HepG2 (cell line): ENCODE data around the gene PHB1. TPM values are rescaled to one million over a fixed set of nuclear protein-coding genes. Genes with fewer than 3 reads are reported as not detected.
"Not testable (repeated sequence)": the region's sequence is repeated elsewhere in the genome, so short reads cannot be mapped to it uniquely, and the experiment has no call there.

Experiments
- ELF3 ChIP-seq: IDR thresholded peaks from 2 replicates; pipeline ENCODE4 v1.6.1; 2016; ENCODE audit warnings: missing genetic modification reagents, missing compliant biosample characterization
- FOXK1 ChIP-seq: sonication (generic); formaldehyde crosslinking; IDR thresholded peaks from 2 replicates; pipeline ENCODE4 v1.4.0; 2020; ENCODE audit warnings: low read depth, missing genetic modification reagents, borderline replicate concordance
- FOXP1 ChIP-seq, 2 experiments: fragments of 450-650 bp in 1 of 2; IDR thresholded peaks; 2 replicates each; pipeline ENCODE4 v1.6.1; 2017 to 2018; ENCODE audit warnings: antibody characterized with exemption in 1 of 2
- HDAC1 ChIP-seq: sonication (generic); formaldehyde crosslinking; IDR thresholded peaks from 2 replicates; pipeline ENCODE4 v1.5.1; 2020; ENCODE audit warnings: mild to moderate bottlenecking, missing genetic modification reagents
- HNF4A ChIP-seq: sonication (generic); formaldehyde crosslinking; IDR thresholded peaks from 2 replicates; pipeline ENCODE4 v1.4.0; 2020; ENCODE audit warnings: missing genetic modification reagents
- HOXA3 ChIP-seq: sonication (generic); formaldehyde crosslinking; IDR thresholded peaks from 2 replicates; pipeline ENCODE4 v1.5.0; 2020; ENCODE audit warnings: missing genetic modification reagents
- KAT8 ChIP-seq: IDR thresholded peaks from 2 replicates; pipeline ENCODE4 v1.6.1; 2016; ENCODE audit warnings: missing genetic modification reagents, missing compliant biosample characterization
- MED13 ChIP-seq: sonication (generic); formaldehyde crosslinking; IDR thresholded peaks from 2 replicates; pipeline ENCODE4 v1.5.0; 2020; ENCODE audit warnings: missing genetic modification reagents
- NR2F6 ChIP-seq, 2 experiments: IDR thresholded peaks; 2 replicates each; pipeline ENCODE4 v1.6.1; 2016; ENCODE audit warnings: antibody characterized with exemption in 1 of 2, mild to moderate bottlenecking in 1 of 2
- PAXIP1 ChIP-seq: sonication (generic); formaldehyde crosslinking; conservative IDR thresholded peaks from 2 replicates; pipeline ENCODE4 v1.4.0; 2020; ENCODE audit warnings: mild to moderate bottlenecking, missing genetic modification reagents, moderate library complexity
- SAP130 ChIP-seq: IDR thresholded peaks from 2 replicates; pipeline ENCODE4 v1.6.1; 2016; ENCODE audit warnings: low read depth
- TARDBP ChIP-seq: sonication (generic); formaldehyde crosslinking; IDR thresholded peaks from 2 replicates; pipeline ENCODE4 v1.8.0; 2022; ENCODE audit warnings: mild to moderate bottlenecking, missing genetic modification reagents
- ZFX ChIP-seq: sonication (generic); formaldehyde crosslinking; IDR thresholded peaks from 2 replicates; pipeline ENCODE4 v1.4.0; 2020; ENCODE audit warnings: mild to moderate bottlenecking, low read depth, missing genetic modification reagents, moderate library complexity
- ZGPAT ChIP-seq: IDR thresholded peaks from 2 replicates; pipeline ENCODE4 v1.6.1; 2016; ENCODE audit warnings: mild to moderate bottlenecking
- ZKSCAN8 ChIP-seq: IDR thresholded peaks from 2 replicates; pipeline ENCODE4 v1.6.1; 2016; ENCODE audit warnings: borderline replicate concordance, missing genetic modification reagents, missing compliant biosample characterization
- ZMAT3 ChIP-seq: sonication (generic); formaldehyde crosslinking; conservative IDR thresholded peaks from 2 replicates; pipeline ENCODE4 v1.7.0; 2021; ENCODE audit warnings: missing genetic modification reagents
- ZNF18 ChIP-seq: sonication (generic); formaldehyde crosslinking; IDR thresholded peaks from 2 replicates; pipeline ENCODE4 v1.8.0; 2022; ENCODE audit warnings: mild to moderate bottlenecking, missing genetic modification reagents; ENCODE audit not compliant: insufficient replicate concordance
- ZNF274 ChIP-seq: sonication (generic); formaldehyde crosslinking; IDR thresholded peaks from 2 replicates; pipeline ENCODE4 v1.5.1; 2020; ENCODE audit warnings: mild to moderate bottlenecking, missing genetic modification reagents
- ZNF430 ChIP-seq: sonication (generic); formaldehyde crosslinking; IDR thresholded peaks from 2 replicates; pipeline ENCODE4 v1.9.0; 2021; ENCODE audit warnings: mild to moderate bottlenecking, missing genetic modification reagents
- ZNF572 ChIP-seq: sonication (generic); formaldehyde crosslinking; IDR thresholded peaks from 2 replicates; pipeline ENCODE4 v1.5.1; 2020; ENCODE audit warnings: mild to moderate bottlenecking, missing genetic modification reagents
- ZNF652 ChIP-seq: IDR thresholded peaks from 2 replicates; pipeline ENCODE4 v1.6.1; 2016; ENCODE audit warnings: low read depth, borderline replicate concordance
- ZNF766 ChIP-seq: sonication (generic); formaldehyde crosslinking; IDR thresholded peaks from 2 replicates; pipeline ENCODE4 v1.5.0; 2020; ENCODE audit warnings: missing genetic modification reagents, borderline replicate concordance
- ZSCAN31 ChIP-seq: sonication (generic); formaldehyde crosslinking; IDR thresholded peaks from 2 replicates; pipeline ENCODE4 v1.5.0; 2020; ENCODE audit warnings: low read depth, mild to moderate bottlenecking, missing genetic modification reagents
- polyA plus RNA-seq, 8 experiments: library from polyadenylated mRNA; depleted of rRNA in 3 of 8; stranded (reverse) in 7 of 8; unstranded in 1 of 8; fragments of >200 nt; fragmentation: Illumina TruSeq in 4 of 8; extraction: Trizol in 4 of 8; gene quantifications; 2 replicates each; pipeline versions ENCODE4 v1.2.1 to v1.2.3, GENCODE V29; 2011 to 2016; ENCODE audit warnings: low read depth in 4 of 8, missing spikeins in 1 of 8, mixed read lengths in 1 of 8; ENCODE audit not compliant: insufficient read depth in 1 of 8
- total RNA-seq, 5 experiments: library from RNA; depleted of rRNA; stranded (reverse); fragments of >200 nt; fragmentation: Illumina TruSeq; extraction: Trizol; gene quantifications; 2 replicates each; pipeline ENCODE4 v1.2.3, GENCODE V29; 2016; ENCODE audit warnings: low read depth in 1 of 5

PHB1 gene
- total and polyA plus RNA-seq, 2 of the 13 experiments (the other 11 are each of a cell fraction or from before 2014, with no cell fraction given) = 515 to 688 TPM

- not testable (repeated sequence) for TF ChIP-seq FOXP1 (IDR thresholded peaks at IDR 0.05)
- TF ChIP-seq FOXP1 (CRISPR knock-in tag; IDR thresholded peaks at IDR 0.05) (peak; percentile 56), ZFX (CRISPR knock-in tag) (peak; percentile 62), SAP130 (CRISPR knock-in tag) (peak; percentile 76), HNF4A (peak; percentile 67), FOXK1 (CRISPR knock-in tag) (0 out of 2 replicates have a peak, but pooled peaks have one; percentile 19), PAXIP1 (CRISPR knock-in tag) (peak; percentile 89), HOXA3 (CRISPR knock-in tag) (peak; percentile 67; the same call in 1 of the 2 replicates), ZNF766 (0 out of 2 replicates have a peak, but pooled peaks have one; percentile 47), NR2F6 (IDR thresholded peaks at IDR 0.05) (peak; percentile 73), NR2F6 (CRISPR knock-in tag; IDR thresholded peaks at IDR 0.05) (peak; percentile 80), ZMAT3 (0 out of 2 replicates have a peak, but pooled peaks have one; percentile 47), KAT8 (0 out of 2 replicates have a peak, but pooled peaks have one; percentile 17), MED13 (CRISPR knock-in tag) (0 out of 2 replicates have a peak, but pooled peaks have one; percentile 45), TARDBP (0 out of 2 replicates have a peak, but pooled peaks have one; percentile 50), ZNF18 (CRISPR knock-in tag) (peak; percentile 37), ZNF572 (CRISPR knock-in tag) (0 out of 2 replicates have a peak, but pooled peaks have one; percentile 40), ELF3 (0 out of 2 replicates have a peak, but pooled peaks have one; percentile 11), ZGPAT (CRISPR knock-in tag) (peak; percentile 93), ZKSCAN8 (peak; percentile 23; the same call in 1 of the 2 replicates), ZNF274 (CRISPR knock-in tag) (peak; percentile 52; the same call in 1 of the 2 replicates), ZNF430 (CRISPR knock-in tag) (0 out of 2 replicates have a peak, but pooled peaks have one; percentile 48), ZSCAN31 (CRISPR knock-in tag) (peak; percentile 35; the same call in 1 of the 2 replicates), ZNF652 (CRISPR knock-in tag) (peak; percentile 90), HDAC1 (CRISPR knock-in tag) (peak; percentile 23; the same call in 1 of the 2 replicates)
Observed at GRCh38 chr17:49418754-49419740, 4.4 kb upstream of the PHB1 start (continued).
